Astrocyte (in vitro differentiated cells and primary cell): ENCODE data around the gene MYZAP. TPM values are rescaled to one million over a fixed set of nuclear protein-coding genes. Genes with fewer than 3 reads are reported as not detected.

ENCODE experiments used
- DNase-seq: peaks from one replicate; pipeline ENCODE4 v3.0.0-alpha.2; 2010; ENCODE audit warnings: low read depth
- FAIRE-seq: peaks from 2 replicates; lab custom pipeline; 2011; peaks lifted over from hg19 to GRCh38; lab: Jason Lieb, UNC
- H2AFZ ChIP-seq: 2 replicates; pipeline ENCODE4 v1.6.0; 2012; ENCODE audit warnings: low read depth, low read length, inconsistent platforms
- H3K27ac ChIP-seq: 2 replicates; pipeline ENCODE4 v1.5.1; 2011; ENCODE audit warnings: low read depth, low read length, inconsistent platforms
- H3K27me3 ChIP-seq: 2 replicates; pipeline ENCODE4 v1.6.0; 2011; ENCODE audit warnings: low read length, inconsistent platforms; ENCODE audit not compliant: insufficient read depth
- H3K36me3 ChIP-seq: 2 replicates; pipeline ENCODE4 v1.5.1; 2011; ENCODE audit warnings: low read length, inconsistent platforms; ENCODE audit not compliant: insufficient read depth
- H3K4me1 ChIP-seq: 2 replicates; pipeline ENCODE4 v1.5.1; 2011; ENCODE audit warnings: low read length, inconsistent platforms; ENCODE audit not compliant: insufficient read depth
- H3K4me2 ChIP-seq: 2 replicates; pipeline ENCODE4 v1.6.0; 2012; ENCODE audit warnings: low read length, inconsistent platforms
- H3K4me3 ChIP-seq: 2 replicates; pipeline ENCODE4 v1.5.1; 2011; ENCODE audit warnings: low read depth, mild to moderate bottlenecking, low read length, inconsistent platforms; ENCODE audit not compliant: insufficient read depth
- H3K79me2 ChIP-seq: 2 replicates; pipeline ENCODE4 v1.6.0; 2012; ENCODE audit warnings: mild to moderate bottlenecking, low read length, inconsistent platforms; ENCODE audit not compliant: insufficient read depth
- H3K9ac ChIP-seq: 2 replicates; pipeline ENCODE4 v1.6.0; 2012; ENCODE audit warnings: mild to moderate bottlenecking, low read length, inconsistent platforms
- H3K9me3 ChIP-seq: 2 replicates; pipeline ENCODE4 v1.5.1; 2012; ENCODE audit warnings: low read depth, mild to moderate bottlenecking, low read length, inconsistent platforms; ENCODE audit not compliant: insufficient read depth
- H4K20me1 ChIP-seq: 2 replicates; pipeline ENCODE4 v1.6.0; 2012; ENCODE audit warnings: low read length, inconsistent platforms; ENCODE audit not compliant: insufficient read depth
- H3K27ac Mint-ChIP-seq: one replicate; pipeline ENCODE4 v1.8.0; 2021; ENCODE audit warnings: mild to moderate bottlenecking, mixed read lengths; ENCODE audit not compliant: unreplicated experiment
- H3K27me3 Mint-ChIP-seq: one replicate; pipeline ENCODE4 v1.8.0; 2021; ENCODE audit warnings: low read depth, mixed read lengths; ENCODE audit not compliant: unreplicated experiment
- H3K36me3 Mint-ChIP-seq: one replicate; pipeline ENCODE4 v1.8.0; 2021; ENCODE audit warnings: low read depth, mixed read lengths; ENCODE audit not compliant: unreplicated experiment
- H3K4me1 Mint-ChIP-seq: one replicate; pipeline ENCODE4 v1.8.0; 2021; ENCODE audit warnings: low read depth, mixed read lengths; ENCODE audit not compliant: unreplicated experiment
- H3K4me3 Mint-ChIP-seq: one replicate; pipeline ENCODE4 v1.8.0; 2021; ENCODE audit warnings: mild to moderate bottlenecking, moderate library complexity, mixed read lengths; ENCODE audit not compliant: unreplicated experiment
- H3K9me3 Mint-ChIP-seq: one replicate; pipeline ENCODE4 v1.8.0; 2021; ENCODE audit warnings: mild to moderate bottlenecking, mixed read lengths; ENCODE audit not compliant: unreplicated experiment
- CTCF ChIP-seq: IDR thresholded peaks from 2 replicates; pipeline ENCODE4 v1.5.1; 2011; ENCODE audit warnings: low read depth, mild to moderate bottlenecking, inconsistent platforms, low read length, moderate library complexity; ENCODE audit not compliant: insufficient read depth
- EZH2 ChIP-seq: IDR thresholded peaks from 2 replicates; pipeline ENCODE4 v1.6.1; 2012; ENCODE audit warnings: mild to moderate bottlenecking, low read length, inconsistent platforms; ENCODE audit not compliant: insufficient read depth
- total RNA-seq: library from RNA; stranded (reverse); gene quantifications from 2 replicates; pipeline ENCODE4 v1.2.1, GENCODE V29; 2021

Gene MYZAP
- total RNA-seq, 1 donor from 2014 or later = 0.41 TPM

- Histone ChIP-seq H3K4me3 (no peak overlapping the region), H3K36me3 (no peaks in the 10 kb centered on the region), H3K4me2 (no peak overlapping the region), H4K20me1 (no peaks in the 10 kb centered on the region), H3K9me3 (no peaks in the 10 kb centered on the region), H3K4me1 (peaks cover 3% of the 10 kb centered on the region), H2AFZ (no peak overlapping the region), H3K79me2 (no peaks in the 10 kb centered on the region), H3K9ac (no peak overlapping the region), H3K27ac (no peak overlapping the region), H3K27me3 (no peaks in the 10 kb centered on the region)
- TF ChIP-seq CTCF = no peak
- no peak for TF ChIP-seq EZH2
- peaks cover 19% of the 10 kb centered on the region for H3K27me3 Mint-ChIP-seq
- H3K27ac Mint-ChIP-seq = no peak overlapping the region
- no peak for FAIRE-seq
- H3K4me3 Mint-ChIP-seq = no peak overlapping the region
- H3K36me3 Mint-ChIP-seq = no peaks in the 10 kb centered on the region
- no peaks in the 10 kb centered on the region for H3K9me3 Mint-ChIP-seq
- H3K4me1 Mint-ChIP-seq = no peaks in the 10 kb centered on the region
- DNase-seq = no peak
Measured at GRCh38 chr15:57631386-57632110, 39.8 kb downstream of the MYZAP start.

- no peaks in the 10 kb centered on the region for H3K79me2 ChIP-seq
- no peak for DNase-seq
- no peak for FAIRE-seq
- H3K36me3 ChIP-seq = no peaks in the 10 kb centered on the region
- H3K36me3 Mint-ChIP-seq = no peaks in the 10 kb centered on the region
- no peaks in the 10 kb centered on the region for H3K27me3 ChIP-seq
- no peaks in the 10 kb centered on the region for H3K4me1 ChIP-seq
- H4K20me1 ChIP-seq = no peaks in the 10 kb centered on the region
- no peak overlapping the region for H3K27ac Mint-ChIP-seq
- no peak overlapping the region for H2AFZ ChIP-seq
- H3K9me3 Mint-ChIP-seq = no peaks in the 10 kb centered on the region
- H3K9ac ChIP-seq = no peak overlapping the region
- no peak overlapping the region for H3K4me3 Mint-ChIP-seq
- peaks cover 19% of the 10 kb centered on the region for H3K27me3 Mint-ChIP-seq
- H3K4me1 Mint-ChIP-seq = no peaks in the 10 kb centered on the region
- no peak overlapping the region for H3K4me3 ChIP-seq
- H3K27ac ChIP-seq = no peak overlapping the region
- TF ChIP-seq EZH2 = no peak
- no peak for TF ChIP-seq CTCF
- H3K9me3 ChIP-seq = no peaks in the 10 kb centered on the region
- H3K4me2 ChIP-seq = no peak overlapping the region
Measured at GRCh38 chr15:57634290-57634689, 42.6 kb downstream of the MYZAP start.

- TF ChIP-seq EZH2 = no peak
- no peak for TF ChIP-seq CTCF
- H3K79me2 ChIP-seq = no peaks in the 10 kb centered on the region
- H4K20me1 ChIP-seq = no peaks in the 10 kb centered on the region
- no peaks in the 10 kb centered on the region for H3K4me1 ChIP-seq
- H3K27me3 ChIP-seq = no peaks in the 10 kb centered on the region
- Mint-ChIP-seq H3K36me3 (no peaks in the 10 kb centered on the region), H3K9me3 (no peaks in the 10 kb centered on the region), H3K27ac (no peak overlapping the region), H3K4me1 (no peaks in the 10 kb centered on the region), H3K4me3 (no peak overlapping the region), H3K27me3 (peaks cover 21% of the 10 kb centered on the region)
- H3K4me3 ChIP-seq = no peak overlapping the region
- no peak overlapping the region for H3K4me2 ChIP-seq
- DNase-seq = no peak
- no peaks in the 10 kb centered on the region for H3K9me3 ChIP-seq
- H3K9ac ChIP-seq = no peak overlapping the region
- FAIRE-seq = no peak
- H3K27ac ChIP-seq = no peak overlapping the region
- H2AFZ ChIP-seq = no peak overlapping the region
- no peaks in the 10 kb centered on the region for H3K36me3 ChIP-seq
Measured at GRCh38 chr15:57635300-57635909, 43.7 kb downstream of the MYZAP start.
